GM11168 (cell line): ENCODE data around the gene MTMR3.

Experiments used
- in situ Hi-C: fragments of 300-500 bp; cut with MboI; formaldehyde crosslinking; loops from one replicate; pipeline ENCODE4 v1.12.0; 2022; ENCODE audit warnings: low sequenced_read_pairs; ENCODE audit not compliant: unreplicated experiment

MTMR3 gene

DNA sequence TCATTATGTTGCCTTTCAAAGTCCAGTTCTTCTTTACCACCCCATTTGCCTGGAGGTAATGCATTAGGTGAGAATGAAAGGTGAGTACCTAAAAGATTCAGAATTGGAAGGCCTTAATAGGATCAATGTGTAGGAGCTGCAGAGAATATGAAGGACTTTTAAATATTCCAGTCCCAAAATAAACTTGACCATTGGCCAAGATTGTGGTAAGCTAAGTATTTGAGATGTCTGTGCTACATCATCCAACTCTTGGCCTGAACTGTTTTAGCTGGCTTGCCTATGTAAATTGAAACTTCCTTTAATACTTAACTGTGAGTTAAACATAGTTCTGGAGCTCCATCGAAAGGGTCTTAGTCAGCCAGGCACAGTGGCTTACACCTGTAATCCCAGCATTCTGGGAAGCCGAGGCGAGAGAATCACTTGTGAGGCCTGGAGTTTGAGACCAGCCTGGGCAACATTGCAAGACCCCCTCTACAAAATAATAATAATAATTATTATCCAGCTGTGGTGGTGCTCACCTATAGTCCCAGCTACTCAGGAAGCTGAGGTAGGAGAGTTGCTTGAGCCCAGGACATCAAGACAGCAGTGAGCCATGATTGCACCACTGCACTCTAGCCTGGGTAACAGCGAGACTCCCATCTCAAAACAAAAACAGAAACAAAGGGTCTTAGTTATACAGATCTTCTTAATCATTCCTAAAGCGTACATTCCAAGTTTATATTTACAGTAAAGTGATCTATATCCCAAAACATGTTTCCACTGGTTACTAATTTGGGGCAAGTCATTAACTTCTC is 29.8 kb downstream of the MTMR3 start:
- in situ Hi-C loops: no loop called here

DNA sequence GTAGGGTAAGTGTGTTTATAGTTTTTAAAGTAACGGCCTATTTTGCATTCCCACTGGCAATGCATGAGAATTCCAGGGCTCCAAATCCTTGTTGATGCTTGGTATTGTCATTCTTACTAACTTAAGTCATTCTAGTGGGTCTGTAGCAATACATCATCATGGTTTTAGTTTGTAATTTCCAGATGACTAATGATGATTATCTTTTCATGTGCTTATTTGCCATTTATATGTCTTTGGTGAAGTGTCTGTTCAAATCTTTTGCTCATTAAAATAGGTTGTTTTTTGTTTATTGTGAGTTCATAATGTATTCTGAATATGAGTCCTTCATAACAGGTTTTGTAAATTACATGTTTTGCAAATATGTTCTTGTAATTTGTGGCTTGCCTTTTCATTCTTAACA is 31.2 kb downstream of the MTMR3 start:
- in situ Hi-C loops: no loop called here

DNA sequence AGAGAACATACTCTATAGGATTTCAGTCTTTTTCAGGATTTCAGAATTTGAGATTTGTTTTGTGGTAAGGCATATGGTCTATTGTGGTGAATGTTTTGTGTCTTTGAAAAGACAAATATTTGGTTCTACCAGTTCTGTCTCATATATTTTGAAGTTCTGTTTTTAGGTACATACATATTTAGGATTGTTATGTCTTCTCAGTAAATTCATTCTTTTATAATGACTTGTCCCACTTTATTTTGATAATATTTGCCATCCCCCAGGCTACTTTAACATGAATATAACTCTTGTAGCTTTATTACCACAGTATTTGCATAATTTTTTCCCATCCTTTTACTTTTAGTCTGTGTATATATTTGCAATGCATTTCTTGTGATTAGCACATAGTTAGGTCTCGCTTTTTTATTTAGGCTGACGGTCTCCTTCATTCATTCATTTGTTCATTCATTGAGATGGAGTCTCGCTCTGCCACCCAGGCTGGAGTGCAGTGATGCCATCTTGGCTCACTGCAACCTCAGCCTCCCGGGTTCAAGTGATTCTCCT is 32.1 kb downstream of the MTMR3 start:
- in situ Hi-C loops: no loop called here

DNA sequence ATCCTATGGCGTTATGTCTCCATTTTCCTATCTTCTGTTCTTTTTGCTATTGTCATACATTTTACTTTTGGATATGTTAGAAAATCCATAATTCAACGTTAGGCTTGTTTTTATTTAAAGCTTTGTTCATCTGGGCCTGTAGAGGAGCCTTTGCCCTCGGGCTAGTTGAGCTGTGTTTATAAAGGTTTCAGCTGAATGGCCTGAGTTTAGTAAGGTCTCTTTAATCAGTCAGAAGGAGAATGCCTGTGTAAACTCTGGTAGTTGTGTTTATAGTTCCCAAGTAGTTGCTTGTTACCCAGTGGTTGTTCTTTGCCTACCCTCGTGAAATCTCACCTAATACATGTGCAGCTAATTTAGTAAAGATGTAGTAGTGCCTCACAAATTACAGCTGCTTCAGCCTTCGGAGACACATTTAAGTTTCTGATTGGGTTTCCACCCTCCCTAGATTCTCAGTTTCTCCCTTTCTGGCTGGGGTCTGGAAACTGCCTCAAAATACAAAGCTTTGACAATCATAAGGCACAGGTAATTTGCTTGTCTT is 33.1 kb downstream of the MTMR3 start:
- in situ Hi-C loops: no loop called here

DNA sequence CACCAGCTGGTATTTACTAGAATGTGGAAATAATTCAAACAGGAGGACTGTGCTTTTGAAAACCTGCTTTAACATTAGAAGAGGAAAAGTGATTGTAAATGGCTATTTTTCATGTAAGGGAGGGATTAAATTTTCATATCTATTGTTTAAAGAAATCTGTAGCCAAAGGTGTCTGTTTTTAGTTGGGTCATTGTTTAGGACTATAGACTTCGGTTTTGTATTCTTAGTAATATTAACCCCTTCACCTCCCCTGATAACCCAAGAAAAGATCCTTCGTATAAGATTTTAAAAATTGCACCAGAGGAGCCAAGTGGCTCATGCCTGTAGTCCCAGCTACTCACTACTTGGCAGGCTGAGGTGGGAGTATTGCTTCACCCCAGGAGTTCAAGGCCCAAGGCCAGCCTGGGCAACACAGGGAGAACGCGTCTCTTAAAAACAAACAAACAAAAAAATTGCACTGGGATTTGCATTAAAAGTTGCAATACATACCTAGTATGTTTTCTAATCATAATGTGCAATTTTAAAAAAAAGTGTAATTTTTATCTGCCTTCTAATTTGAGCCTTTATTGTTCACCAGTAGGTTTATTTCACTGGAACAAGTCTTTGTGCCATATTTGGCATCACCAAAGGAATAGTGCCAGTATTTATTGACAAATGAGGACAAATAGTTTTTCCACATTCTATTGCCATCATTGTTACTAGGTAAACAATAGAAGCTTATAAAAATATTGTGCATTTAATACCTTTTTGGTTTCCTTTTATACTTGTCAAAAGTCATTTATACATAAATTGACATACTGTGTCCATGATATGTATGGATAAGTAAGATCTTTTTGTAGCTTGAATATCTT is 34.3 kb downstream of the MTMR3 start:
- in situ Hi-C loops: no loop called here

DNA sequence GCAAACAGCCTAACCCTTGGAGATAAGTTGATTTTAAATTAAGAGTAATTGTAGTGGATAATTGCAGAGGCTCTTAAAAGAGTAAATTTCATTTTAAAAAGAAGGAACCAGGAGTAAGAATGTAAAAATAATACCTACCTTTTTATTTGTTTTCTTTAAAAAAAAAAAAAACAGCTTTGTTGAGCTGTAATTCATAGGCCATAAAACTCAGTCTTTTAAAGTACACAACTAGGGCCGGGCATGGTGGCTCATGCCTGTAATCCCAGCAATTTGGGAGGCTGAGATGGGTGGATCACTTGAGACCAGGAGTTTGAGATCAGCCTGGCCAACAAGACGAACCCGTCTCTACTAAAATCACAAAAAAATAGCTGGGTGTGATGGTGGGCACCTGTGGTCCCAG is 42.4 kb downstream of the MTMR3 start:
- in situ Hi-C loops: no loop called here

DNA sequence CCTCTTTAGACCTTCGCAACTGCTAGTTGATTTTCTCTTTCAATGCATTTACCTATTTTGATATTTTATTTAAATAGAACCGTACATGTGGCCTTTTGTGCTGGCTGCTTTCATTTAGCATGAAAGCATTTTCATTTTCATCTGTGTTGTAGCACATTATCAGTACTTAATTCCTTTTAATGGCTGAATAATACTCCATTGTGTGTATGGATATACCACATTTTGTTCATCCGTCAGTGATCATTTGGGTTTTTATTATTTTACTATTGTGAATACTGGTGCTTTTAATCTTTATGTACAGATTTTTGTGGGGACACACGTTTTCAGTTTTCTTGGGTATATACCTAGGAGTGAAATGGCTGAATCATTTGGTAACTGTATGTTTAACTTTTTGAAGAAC is 43.1 kb downstream of the MTMR3 start:
- in situ Hi-C loops: no loop called here

DNA sequence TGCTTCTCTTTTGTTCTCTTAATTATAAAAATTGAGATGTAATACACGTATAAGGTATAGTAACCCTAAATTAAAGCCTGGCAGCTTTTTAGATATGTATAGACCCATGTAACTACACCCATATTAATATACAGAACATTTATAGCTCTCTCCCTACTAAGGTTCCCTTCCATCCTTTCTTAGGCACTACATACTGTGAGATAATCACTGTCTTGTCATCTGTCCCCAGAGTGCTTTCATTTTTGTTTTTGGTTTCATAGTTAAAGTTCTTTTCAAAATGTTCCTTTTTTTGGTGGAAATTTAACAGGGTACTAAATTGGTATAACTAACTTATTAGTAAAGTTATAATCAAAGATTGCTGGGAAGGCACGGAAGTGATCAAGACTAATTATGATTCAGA is 49.2 kb downstream of the MTMR3 start:
- in situ Hi-C loops: no loop called here

DNA sequence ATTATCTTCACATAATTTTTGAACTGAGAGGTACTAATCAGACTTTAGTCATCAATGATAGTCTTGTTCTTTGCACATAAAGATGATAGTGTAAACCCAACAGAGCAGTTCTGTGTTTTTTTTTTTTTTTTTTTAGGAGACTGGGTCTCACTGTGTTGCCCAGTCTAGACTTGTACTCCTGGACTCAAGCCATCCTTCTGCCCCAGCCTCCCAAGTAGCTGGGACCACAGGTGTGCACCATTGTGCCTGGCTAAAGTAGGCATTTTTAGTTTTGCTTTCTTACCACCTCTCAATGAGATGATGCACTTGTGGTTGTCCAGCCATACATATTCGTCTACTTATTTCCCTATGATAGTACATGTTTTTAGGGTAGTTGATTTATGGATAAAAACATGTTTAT is 50.6 kb downstream of the MTMR3 start:
- in situ Hi-C loops: no loop called here

DNA sequence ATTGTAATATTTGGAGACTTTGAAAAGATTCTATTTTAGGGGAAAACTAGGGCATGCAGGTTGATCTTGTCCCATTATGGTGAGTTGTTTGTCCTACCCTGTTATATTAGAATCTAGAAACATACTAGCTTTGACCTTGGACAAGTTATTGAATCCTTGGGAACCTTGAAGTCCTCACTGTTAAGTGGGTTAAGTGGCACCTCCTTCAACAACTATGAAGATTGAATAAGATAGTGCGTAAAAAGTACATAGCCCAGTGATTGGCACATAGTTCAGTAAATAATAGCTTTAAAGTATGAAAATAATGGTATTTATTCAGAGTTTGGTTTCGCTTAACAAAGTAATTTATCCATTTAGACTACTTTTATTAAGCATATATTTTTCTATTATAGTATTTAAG is 51.6 kb downstream of the MTMR3 start:
- in situ Hi-C loops: no loop called here

DNA sequence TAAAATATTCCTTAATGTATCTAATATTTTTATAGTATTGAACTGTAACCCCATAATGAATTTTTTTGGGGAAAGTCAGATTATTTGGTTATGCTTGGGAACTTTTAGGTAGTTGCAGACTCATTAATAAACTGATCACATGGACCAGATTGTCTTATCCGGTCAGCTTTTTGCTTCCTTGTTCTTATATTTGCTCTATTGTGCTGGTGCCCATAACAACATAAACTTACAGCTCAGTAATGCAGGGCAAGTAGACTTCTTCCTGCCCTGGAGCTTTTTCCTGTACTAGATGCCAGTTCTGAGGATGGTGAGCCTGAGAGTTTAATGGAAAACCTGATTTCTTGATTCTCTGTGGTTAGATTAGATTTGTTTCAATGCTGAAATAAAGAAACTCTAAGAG is 53.2 kb downstream of the MTMR3 start:
- in situ Hi-C loops: no loop called here

DNA sequence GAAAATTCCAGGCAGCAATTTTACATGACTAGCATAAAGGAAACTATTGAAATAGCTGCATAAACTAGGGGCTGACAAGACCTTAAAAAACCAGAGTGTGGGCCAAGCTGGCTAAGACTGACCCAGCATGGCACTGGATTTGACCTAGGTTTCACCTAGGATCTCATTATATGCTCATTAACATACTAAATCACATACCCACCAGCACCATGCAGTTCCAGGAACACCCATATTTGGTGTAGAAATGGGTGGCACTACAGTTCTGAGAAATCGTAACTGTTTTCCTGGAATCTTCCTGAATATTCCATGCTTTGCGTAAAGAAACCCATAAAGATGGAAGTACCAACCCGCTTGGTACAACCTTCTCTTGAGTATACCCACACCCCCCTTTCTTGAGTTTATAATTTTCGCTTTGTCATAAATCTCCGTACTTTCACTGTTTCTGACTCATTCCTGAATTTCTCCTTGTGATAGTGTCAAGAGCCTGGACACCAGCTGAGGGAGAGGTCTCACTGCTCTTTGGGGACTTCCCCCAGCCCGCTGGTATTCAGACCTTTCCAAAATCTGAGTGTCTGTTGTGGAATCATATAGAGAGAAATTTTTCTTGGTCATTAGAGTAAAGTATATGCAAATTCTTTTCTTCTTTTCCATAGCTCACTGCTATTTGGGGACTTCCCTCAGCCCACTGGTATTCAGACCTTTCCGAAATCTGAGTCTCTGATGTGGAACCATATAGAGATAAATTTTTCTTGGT is 55.1 kb downstream of the MTMR3 start:
- in situ Hi-C loops: no loop called here

DNA sequence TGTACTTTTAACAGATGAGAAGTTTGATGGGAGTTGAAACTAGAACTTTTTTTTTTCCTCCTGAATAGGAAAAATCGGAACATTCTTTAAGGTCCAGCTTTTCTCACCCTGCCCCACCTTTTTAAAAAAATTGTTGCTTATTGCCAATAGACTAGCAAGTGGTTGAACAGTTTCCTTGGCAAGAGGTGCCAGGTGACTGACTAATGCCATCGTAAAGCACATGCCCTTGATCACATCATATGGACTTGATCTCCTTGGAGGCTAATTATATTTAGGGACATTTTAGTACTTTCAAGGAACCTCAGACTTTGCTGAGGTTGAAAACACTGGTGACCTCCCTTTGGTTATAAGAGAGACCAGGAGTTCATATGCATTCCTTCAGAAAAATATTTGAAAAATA is 57.6 kb downstream of the MTMR3 start:
- in situ Hi-C loops: no loop called here

DNA sequence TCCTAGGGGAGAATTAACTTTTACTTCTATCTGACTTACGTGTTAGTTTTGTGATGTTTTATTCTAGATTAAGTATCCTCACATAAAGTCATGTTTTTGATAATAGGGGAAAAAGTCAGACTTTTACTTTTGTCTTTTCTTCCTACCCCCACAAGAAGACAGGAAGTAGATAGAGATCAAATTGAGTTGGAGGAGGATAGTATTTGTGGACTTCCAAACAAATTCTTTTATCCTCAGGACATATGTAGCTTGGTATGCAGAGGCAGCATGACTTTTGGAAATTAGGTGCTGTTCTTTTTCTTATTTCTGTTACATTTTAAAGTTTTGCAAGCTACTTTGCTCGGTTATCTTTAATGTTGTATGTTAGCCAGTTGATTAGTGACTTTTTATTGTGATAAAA is 61.4 kb downstream of the MTMR3 start:
- in situ Hi-C loops: no loop called here

DNA sequence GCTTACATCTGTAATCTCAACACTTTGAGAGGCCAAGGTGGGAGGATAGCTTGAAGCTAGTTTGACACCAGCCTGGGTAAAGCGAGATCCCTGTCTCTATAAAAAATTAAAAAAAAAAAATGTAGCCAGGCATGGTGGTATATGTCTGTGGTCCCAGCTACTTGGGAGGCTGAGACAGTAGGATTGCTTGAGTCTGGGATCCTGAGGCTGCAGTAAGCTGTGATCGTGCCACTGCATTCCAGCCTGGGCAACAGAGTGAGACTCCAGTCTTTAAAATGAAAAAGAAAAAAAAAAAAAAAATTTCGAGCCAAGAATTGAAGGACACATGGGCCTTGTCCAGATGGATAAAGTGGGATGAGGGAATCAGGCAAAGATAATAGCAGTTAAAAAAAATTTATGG is 62.5 kb downstream of the MTMR3 start:
- in situ Hi-C loops: no loop called here

DNA sequence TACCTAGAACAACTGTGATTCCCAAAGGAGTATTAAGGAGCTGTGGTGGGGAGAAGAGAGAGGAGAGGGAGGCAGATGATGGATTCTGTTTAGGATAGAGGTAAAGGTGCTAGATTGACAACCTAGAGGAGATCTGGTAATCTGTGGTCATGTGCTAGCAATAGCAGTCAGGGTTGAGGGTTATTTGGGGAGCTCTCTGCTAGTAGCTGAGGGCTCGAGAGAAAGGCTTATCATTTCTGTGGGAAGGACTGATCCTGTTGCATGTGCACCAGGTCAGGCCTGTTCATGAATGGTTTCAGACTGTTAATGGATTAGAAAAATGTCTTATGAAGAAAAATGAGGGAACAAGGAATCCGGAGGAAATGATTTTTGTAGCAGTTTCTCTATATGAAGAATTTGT is 63.2 kb downstream of the MTMR3 start:
- in situ Hi-C loops: no loop called here

DNA sequence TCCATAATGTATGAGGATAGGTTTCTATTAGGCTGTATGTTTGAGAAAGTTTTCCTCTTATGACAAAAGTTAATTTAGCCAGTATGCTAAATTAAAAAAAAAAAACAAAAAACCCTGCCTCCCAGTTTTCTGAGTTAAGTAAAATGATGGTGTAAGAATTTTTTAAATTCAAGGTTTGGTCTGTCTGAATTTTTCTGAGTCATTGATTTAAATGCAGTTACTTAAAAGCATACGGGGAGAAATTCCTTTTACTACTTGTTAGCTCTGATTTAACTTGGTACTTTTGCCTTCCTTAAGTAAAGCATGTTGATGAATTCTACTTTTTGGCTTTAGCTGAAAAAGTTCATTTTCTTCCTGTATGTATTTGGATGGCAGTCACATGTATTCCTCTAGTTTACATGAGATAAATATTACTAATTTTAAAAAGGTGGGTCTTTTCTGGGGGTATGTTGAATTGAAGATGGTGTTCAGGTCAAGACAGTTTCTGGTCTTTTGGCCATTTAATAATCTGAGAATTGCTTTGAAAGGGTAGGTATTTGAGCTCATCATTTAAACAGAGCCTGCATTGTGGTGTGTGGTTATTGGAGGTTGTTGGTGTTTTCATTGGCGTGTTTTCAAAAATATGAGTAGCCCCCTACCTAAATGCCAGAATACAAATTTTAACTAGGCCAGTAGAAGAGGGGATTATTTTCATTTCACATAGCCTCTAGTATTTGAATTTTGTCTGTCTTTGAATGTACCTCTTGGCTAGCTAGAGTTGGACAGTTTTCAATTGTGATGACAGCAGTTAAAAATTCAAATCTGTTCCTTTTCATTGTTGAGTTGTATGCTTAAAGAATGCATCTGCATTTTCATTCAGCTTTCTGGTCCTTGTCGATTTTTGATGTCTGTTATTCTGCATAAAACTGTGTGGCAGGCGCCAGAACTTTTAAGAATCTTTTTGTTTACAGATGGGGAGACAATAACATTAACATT is 64.7 kb downstream of the MTMR3 start:
- in situ Hi-C loops: no loop called here

DNA sequence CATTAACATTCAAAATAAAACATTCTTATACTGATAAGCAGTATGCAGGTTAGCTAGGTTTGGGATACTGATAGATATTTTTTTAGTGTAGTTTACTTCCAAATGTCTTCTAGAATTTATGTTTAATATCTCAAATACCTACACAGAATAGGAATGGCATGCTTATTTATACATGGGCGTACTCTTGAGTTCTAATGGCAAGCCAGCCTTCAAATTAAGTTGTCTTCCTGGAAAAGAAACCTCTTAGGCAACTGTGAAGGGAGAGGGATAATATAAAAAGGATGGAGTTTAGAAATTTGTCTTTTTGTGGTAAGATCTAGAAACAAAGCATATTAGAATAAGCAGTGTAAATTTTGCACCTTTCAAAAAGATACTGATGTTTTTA is 65.4 kb downstream of the MTMR3 start:
- in situ Hi-C loops: no loop called here

DNA sequence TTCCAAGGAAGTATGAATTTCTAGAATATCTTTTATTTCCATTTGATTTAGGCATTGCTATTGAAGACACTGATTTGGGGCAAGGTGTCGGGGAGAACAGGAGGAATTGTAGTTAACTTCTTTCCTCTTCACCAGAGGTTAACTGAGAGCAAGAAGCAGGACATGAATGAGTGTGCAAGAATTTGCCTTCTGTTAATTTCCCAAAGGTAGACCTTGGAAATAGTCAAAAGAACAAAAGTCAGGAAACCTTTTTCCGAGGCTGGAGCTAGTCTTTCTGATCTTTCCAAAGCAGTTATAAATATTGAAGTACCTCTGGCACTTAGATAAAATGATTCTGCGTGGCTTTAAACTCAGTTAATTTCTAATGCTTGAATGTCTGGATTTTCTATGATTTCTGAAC is 66.9 kb downstream of the MTMR3 start:
- in situ Hi-C loops: no loop called here
